GM19372 (cell line): Measurements from ENCODE around the gene SNX15.
A peak's percentile ranks its signal among the peaks of the same experiment; 100 is the strongest.
"Not testable (repeated sequence)": the region's sequence is repeated elsewhere in the genome, so short reads cannot be mapped to it uniquely, and the experiment has no call there.

ENCODE experiments used
- ATAC-seq: cut with Tn5 transposase; IDR thresholded peaks from one replicate; pipeline ENCODE4 v1.9.1; 2021; ENCODE audit warnings: mild to moderate bottlenecking, low read depth, moderate library complexity; ENCODE audit not compliant: unreplicated experiment

Gene SNX15, protein sequence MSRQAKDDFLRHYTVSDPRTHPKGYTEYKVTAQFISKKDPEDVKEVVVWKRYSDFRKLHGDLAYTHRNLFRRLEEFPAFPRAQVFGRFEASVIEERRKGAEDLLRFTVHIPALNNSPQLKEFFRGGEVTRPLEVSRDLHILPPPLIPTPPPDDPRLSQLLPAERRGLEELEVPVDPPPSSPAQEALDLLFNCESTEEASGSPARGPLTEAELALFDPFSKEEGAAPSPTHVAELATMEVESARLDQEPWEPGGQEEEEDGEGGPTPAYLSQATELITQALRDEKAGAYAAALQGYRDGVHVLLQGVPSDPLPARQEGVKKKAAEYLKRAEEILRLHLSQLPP

DNA sequence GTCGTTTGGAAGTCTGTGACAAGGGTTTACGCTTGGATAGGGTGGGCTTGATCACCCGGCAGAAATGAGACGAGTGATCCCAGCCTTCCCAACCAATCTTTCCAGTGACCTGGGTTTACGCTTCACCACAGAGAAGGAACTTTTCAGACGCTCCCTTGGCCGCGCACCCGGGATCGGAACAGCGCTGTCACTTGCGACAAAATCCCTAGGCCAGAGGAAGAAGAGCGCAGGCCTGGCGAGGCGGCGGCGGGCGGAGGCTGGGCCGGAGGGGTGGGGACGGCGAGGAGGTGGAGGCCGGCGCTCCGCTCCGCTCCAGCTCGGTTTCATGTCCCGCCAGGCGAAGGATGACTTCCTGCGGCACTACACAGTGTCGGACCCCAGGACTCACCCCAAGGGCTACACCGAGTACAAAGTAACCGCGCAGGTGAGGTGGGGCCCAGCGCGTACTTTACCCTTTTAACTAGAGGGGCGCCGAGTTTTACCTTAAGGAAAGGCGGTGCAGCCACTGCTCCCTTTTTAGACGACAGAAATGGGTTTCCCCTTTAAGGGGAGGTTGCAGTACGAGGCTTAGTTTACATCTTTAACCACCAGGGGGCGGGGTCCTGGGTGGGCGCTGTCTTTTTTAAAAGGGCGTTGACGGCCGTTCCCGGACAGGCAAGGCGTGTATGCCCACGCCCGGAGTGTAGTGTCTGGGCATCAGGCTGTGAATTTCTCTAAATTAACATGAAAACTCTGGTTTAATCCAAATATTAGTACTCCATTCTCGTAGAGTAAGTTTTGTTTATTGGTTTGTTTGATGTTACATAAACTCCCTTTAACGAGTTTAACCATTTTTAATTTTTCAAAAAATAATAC lies at the start of gene SNX15:
Gene SNX15, plus strand, starts transcription at position 227 of the 855 bp plus-strand sequence. Its CDS starts 99 bp downstream, at position 326.
- peak; percentile 84 for ATAC-seq

DNA sequence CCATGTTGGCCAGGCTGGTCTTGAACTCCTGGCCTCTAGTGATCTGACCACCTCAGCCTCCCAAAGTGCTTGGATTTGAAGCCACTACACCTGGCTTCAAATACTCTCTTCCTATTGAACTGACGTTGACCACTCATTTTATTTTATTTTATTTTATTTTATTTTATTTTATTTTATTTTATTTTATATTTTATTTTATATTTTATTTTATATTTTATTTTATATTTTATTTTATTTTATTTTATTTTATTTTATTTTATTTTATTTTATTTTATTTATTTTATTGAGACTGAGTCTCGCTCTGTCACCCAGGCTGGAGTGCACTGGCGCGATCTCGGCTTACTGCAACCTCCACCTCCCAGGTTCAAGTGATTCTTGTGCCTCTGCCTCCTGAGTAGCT lies 43.9 kb upstream of the SNX15 start:
- not testable (repeated sequence) for ATAC-seq

DNA sequence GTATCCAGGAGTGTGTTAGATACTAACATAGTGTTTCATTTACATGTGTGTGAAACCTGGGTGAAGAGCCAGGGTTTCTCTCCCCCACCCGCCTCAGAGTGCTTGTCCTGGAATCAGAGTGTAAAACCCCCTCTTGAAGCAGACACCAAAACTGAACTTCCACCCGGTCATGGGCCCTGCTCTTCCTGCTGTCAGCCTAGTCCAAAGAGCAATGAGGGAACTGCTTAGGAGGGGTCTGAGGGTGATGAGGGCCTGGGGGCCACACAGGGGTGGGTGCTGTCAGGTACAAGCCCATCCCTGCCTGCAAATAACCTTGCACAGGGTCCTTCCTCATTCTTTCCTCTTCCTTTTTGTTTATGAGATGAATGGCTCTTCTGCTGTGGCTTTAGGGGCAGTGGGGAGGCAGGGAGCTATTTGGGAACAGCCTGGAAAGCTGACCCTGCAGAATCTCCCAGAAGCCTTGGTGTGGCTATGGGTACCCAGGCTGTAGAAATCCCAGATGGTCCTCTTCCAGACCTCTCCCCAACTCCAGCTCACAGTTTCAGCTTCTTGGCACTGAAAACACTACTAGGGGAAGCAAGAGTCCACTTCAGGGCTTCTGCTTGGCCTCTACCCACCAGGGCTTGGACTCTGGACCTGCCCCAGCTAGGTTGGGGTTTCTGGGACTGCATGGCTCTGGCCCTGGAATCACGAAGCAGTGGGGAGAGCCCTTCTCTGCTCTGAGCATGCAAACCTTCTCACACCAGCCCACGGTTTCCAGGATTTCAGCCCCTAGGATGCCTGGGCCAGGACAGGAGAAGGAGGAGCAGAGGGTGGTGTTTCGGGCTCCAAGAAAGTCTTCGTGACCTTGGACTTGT lies 39.0 kb upstream of the SNX15 start:
- ATAC-seq: no peak

DNA sequence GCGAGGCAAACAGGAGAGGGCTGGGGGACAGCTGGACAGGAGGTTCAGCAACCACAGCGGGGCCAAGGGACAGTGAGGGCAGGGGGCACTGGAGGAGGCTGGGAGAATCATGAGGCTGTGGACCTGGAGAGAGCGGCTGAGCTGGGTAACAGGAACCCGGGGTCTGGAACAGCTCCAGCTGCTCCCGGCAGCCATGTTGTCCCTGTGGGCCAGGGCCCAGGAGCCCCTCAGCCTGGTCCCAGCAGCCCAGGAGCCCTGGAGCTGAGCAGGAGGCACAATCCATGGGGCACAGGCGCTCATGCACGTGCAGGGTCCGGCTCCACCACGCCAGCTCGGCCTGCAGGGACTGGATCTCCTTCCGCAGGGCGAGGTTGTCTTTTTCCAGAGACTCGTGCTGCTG lies 37.8 kb upstream of the SNX15 start:
- ATAC-seq: no peak

DNA sequence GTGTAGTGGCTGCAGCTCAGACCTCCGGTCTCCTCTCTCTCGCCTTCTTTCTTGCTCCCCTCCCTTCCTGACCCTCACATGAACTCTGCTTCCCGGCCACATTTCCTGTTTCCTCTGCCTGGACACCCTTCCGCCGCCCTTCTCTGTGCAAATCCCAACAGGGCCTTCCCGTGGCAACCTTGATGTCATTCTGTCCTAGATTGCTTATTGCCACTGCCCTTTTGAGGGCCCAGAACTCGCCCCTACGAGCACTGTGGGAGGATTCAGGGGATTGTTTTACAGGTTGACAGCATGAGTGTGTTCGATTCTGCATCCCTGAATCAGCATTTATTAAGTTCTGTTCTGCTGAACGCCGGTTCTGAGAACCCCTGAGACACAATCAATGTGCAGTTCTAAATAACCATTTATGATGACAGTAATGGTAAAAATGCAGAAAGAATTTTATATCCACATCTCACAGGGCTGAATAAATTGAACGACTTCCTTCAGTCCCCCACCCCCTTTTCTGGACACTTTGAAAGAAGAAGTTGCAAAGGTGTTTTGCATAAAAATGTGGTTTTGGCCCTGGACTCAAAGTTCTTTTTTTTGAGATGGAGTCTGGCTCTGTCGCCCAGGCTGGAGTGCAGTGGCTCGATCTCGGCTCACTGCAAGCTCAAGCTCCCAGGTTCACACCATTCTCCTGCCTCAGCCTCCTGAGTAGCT lies 36.9 kb upstream of the SNX15 start:
- no peak for ATAC-seq

DNA sequence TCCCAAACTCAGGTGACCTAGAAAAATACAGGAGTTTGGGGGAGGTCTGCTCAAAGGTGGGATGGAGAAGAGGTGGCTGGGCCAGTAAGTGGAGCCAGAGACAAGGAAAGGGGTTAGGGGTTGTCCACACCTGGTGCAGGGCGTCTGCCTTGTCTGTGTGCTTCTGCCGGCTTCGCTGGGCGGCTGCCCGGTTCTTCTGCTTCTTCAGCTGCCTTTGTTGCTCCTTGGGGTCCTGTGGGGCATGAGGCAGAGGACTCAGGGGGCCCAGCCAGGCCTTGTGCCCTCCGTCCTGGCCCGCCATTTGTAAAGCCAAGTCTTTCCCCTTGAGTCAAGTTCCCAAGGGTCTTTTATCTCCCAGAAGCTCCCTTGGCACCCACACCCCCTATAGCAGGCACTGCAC lies 32.9 kb upstream of the SNX15 start:
- ATAC-seq: no peak

DNA sequence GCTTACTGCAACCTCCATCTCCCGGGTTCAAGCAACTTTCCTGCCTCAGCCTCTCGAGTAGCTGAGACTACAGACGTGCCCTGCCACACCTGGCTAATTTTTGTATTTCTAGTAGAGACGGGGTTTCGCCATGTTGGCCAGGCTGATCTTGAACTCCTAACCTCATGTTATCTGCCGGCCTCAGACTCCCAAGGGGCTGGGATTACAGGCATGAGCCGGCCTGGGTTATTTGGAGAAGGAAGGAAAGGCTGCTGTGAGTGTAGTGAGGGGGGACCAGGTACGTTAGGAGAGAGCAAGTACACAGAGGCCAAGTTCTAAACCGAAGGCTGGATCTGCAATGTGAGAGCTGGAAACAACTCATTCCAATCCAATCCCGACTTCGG lies 30.9 kb upstream of the SNX15 start:
- no peak for ATAC-seq

DNA sequence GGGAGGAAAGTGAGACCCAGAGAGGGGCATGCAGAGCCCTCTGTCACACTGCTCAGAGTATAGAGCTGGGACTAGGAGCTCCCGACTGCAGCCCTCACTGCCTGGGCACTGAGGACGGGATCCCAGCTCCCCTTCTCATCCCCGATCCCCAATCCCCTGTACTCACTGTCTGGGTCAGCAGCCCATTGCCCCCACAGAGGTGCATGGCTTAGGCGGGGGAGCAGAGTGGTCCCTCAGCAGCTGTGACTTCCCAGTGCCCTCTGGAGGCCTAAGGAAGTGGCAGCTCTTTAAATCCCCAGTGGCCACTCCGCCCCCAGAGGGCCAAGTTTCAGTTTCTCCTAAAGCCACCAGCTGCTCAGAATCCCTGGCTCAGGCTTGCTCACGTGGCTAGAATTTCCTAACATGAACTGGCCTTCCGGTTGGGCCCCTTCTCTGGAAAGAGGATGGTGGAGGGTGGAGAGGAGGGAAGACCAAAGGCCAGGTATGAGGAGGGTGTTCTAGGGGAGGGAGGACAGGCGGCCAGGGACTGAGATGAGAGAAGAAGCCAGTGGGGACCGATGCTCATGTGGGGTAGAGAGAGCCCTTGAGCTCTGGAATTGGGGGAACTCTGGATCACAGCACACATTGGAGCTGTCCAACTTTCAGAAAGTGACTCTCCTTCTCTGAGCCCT lies 30.4 kb upstream of the SNX15 start, which contains the start of gene BATF2:
Gene BATF2, minus strand, starts transcription at position 262 of the 671 bp plus-strand sequence. Its CDS starts 57 bp downstream, at position 205.
- ATAC-seq: no peak

DNA sequence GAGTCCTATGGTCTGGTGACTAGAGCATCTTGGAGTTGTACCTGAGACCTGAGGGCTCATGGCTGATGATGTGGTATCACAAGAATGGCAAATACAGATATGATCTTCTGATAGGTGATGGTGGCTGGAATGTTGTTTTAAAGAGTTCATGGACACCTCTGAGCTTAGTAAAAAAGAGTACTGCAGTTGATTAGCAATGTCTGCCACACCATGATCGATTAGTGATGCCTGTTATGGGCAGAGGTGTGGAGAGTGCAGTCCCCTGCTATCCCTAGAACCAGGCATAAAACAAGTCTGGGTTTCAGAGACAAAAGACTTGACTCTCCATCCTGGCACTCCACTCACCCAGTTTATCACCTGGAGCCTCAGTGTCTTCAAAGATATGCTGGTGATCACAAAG lies 29.1 kb upstream of the SNX15 start:
- no peak for ATAC-seq

DNA sequence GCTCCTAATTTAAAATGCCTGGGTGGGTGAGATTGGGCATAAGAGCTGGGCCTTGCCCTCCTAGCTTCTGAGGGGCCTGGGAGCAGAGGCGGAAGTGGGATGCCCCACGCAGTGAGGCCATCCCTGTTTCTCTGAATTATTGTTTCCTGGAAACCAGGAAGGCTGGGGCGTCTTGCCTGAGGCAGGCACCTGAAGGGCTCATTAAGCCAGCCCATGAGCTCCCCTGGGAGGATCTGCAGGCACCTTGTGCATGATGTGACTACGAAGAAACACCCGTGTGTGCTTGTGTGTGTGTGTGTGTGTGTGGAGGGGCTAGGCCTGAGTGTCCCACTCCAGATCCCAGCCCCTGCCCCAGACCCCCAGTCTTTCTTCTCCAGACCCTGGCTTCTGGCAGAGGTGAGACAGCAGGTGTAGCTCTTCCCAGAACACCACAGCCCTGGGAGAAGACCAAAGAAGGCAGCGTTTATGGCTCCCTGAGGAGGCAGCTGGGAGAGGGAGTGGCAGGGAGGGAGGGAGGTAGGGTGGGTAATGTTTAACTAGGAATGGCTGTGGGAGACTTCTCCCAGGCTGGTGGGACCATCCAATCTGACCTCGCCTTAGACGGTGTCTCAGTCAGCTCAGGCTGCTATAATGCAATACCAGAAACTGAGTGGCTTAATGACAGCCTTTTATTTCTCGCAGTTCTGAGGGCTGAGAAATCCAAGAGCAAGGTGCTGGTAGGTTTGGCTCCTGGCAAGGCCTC lies 28.4 kb upstream of the SNX15 start:
- no peak for ATAC-seq

DNA sequence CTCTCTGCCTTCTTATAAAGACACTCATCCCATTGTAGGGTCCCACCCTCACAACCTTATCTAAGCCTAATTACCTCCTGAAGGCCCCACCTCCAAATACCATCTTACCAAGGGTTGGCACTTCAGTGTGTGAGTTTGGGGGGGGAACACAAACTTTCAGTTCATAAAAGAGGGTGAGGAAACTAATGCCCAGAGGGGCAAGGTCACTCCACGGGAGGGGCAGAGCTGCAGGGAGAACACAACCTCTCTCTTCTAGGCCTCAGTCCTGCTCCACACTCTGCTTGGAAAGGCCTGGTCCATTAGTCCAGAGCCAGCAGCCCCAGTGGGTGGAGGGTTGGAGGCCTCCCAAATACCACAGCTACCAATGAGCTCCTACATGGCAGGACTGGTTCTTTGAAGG lies 27.8 kb upstream of the SNX15 start:
- no peak for ATAC-seq

DNA sequence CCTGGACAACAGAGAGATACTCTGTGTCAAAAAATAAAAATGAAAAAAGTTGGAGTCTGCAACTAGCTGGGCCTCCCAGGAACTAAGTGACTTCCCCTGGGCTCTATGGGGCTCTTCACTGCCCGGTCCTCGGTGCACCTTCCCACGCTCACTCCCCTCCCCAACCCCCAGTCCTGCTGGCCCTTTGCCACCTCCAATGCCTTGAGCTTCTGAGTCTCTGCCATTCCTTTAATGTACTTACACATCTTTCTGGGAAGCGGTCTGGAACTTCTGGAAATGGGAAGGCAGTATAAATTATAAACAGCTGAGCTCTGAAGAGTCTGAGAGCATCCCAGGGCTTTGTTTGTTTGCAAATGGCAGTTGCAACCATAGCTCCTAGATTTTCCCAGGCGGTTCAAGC lies 24.5 kb upstream of the SNX15 start:
- no peak for ATAC-seq

DNA sequence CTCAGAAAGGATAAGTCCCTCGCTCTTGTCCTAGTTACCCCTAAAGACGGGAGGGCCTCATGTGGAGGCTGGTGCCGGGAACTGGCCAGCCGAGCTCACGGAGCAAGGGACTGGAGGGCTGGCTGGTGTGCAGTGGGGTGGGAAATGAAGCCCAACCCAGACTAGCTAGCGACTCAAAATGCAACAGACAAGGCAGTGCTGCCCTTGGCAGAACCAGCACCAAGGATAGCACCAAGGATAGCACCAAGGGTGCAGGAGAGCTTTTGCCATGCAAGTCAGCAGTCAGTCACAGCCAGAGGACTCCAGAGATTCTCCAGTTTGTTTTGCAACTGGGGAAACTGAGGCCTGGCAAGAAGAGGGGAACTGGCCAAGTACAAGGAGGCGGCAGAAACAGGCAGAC lies 24.0 kb upstream of the SNX15 start:
- no peak for ATAC-seq

DNA sequence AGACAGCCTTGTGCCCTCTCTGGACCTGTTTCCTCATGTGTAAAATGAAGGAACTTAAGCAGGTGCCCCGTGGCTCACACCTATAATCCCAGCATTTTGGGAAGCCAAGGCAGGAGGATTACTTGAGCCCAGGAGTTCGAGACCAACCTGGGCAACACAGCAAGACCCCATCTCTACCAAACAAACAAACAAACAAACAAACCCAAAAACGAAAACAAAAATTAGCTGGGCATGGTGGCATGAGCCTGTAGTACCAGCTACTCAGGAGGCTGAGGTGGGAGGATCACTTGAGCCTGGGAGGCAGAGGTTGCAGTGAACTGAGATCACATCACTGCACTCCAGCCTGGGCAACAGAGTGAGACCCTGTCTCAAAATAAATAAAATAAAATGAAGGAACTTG lies 23.3 kb upstream of the SNX15 start:
- not testable (repeated sequence) for ATAC-seq

DNA sequence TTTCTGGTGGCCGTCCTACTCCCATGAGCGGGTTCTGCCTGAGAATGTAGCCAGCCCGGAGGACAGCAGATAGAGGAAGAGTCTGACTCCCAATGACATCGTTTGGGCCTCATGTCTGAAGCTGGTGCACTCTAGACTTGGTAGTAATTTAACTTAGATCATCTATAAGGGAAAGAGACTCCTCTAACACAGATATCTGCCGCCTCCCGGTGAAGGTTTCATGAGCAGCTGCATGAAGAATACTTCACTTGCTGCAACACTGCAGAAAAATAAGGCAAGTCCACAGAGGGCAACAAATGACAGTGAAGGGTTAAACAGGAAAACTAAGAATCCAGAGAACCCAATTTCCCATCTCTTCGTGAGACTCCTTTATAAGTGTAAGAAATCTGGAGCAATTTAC lies 19.2 kb upstream of the SNX15 start:
- no peak for ATAC-seq

DNA sequence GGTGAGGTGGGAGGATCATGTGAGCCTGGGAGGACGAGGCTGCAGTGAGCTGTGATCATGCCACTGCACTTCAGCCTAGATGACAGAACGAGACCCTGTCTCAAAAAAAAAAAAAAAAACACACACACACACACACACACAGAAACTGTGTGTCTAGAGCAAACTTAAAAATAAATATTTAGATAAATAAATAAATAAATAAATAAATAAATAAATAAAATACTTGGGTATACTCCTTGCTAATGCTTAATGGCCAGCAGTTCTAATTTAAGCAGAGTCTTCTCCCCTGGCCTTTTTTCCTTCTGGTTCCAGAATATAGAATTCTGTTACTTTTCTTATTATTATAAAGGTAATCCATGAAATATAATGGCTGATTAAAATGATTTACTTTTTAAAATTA lies 18.4 kb upstream of the SNX15 start:
- ATAC-seq: no peak

DNA sequence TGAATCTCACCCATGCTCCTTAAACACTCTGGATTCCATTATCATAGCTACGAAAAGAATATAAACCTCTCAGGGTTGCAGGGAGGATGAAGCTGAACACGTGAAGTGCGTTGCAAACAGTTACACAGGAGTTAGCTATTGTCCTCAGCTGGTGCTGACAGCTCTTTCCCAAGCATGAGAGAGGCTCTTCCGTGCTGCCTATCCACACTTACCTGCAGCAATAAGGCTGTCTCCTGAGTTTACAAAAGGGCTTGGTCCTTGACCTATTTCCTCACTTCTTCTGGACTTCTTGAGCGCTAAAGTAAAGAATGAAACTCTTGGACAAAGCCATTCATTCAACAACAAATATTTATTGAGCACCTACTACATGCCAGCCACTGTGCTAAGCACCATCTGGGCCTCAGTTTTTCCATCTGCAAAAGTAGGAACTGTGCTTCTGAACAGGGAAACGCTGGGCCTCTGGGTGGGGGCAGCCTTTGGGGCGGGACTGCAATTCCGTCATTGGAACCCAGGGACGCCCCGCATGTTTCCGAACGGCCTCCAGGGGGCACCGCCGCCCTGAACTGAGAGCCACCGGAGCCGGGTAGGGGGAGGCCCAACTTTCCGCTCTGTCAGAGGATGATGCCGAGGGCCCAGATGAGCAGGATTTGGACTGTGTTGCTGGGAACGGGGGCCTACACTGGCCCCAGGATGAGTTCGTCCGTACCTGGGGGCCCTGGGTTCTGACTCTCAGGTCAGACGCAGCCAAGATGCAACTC lies 13.9 kb upstream of the SNX15 start:
- ATAC-seq: peak; percentile 63
